Activated CD4-positive, CD25-positive, alpha-beta regulatory T cell (primary cell): Measurements from ENCODE around the gene FOXC2.
"Not testable (repeated sequence)": the region's sequence is repeated elsewhere in the genome, so short reads cannot be mapped to it uniquely, and the experiment has no call there.

Experiments
- DNase-seq, 4 experiments: peaks; one replicate each; lab custom pipeline; 2025; lab: John Stamatoyannopoulos, UW

FOXC2 gene

DNA sequence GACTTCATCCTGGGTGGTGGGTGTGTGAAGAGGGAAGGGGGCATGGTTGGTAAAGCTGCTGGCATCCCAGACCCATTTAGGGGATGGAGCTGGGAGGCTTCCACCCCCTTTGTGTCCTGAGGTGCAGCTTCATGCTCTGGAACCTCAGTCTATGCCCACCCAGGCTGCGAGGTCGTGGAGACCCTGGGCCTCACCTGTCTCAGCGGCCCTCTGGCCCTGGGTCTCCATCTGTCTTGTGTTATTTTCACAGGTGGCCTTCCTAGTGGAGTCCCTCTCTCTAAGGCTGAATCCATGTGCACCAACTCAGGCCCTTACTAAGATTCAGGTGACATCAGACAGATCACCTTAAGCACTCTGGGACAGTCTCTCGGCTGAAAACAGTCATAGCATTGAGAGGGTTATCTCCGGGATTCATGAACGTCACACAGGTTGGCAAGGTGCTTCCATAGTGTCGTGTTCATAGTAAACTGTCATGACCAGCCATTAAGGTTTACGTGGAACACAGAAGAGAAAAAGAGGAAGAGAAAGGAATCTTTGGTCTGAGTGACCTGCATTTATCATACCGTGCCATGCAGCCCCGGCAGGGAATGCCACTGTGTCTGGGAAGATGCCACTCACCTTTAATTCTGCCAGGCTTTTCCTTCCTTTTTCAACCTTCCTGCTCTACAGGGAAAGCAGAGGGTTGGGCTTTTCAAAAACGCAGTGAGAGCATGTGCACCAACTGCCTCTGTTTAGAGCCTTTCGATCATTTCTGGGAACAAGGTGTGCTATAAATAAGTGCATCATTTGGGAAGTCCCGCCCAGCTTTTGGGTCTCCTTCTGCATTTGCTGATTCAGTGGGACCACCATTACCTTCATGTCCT is 7.2 kb downstream of the FOXC2 start:
- no peak for DNase-seq

DNA sequence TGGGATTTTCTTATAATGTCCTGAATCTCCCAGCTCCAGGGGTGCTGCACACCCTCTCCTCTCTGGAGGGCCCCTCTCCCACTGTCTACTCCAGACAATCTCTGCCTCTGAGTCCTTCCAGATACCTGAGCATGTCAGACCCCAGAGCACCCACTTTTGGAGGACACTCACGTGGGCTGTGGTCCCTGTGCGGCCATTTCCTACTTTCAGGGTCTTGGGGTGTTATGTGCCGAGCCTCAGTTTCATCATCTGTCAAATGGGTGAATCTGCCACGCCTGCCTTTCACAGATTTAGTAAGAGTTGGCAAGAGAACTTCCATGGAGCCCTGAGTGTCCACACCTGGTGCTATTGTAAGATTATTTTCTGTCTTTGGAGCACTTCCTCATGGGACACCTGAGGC is 8.0 kb downstream of the FOXC2 start:
- no peak for DNase-seq

GRCh38 chr16:86575095-86575685 is 8.6 kb downstream of the FOXC2 start:
- no peak for DNase-seq

DNA sequence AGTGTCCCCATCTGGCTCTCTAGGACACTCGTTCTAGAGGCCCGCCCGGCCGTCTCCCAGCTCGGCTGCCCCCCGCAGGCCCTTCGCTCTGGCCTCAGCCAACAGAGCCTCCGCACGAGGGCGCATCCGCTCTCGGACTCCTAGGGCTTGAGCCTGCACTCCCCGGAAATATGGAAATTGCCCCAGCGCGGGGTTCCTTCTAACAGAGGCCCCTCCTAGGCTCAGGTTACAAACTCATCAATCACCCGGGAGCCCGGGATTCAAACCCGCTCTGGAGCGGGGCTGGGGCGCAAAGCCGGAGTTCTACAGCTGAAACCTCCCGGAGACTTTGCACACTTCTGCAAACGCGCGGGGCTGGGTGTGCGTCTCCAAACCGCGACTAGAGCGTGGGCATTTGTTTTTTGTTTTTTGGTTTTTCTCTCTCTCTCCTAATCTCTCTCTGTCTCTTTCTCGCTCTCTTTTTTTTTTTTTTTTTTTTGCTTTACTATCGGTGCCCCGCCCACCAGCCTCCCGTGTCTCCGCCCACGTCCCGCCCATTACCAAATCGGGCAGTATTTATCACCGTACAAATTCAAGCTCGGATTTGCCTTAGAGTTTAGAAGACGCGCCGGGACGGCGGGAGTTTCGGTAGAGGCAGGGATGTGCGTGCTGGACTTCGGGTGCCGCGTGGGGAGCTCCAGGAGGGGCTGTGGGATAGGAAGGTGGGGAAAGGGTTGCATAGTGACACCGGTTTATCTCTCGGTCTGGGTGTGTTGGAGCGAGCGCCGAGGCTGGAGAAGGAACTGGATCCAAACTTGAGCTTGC is 9.3 kb downstream of the FOXC2 start:
- DNase-seq = peak in 1 of 4 experiments; percentile 5

DNA sequence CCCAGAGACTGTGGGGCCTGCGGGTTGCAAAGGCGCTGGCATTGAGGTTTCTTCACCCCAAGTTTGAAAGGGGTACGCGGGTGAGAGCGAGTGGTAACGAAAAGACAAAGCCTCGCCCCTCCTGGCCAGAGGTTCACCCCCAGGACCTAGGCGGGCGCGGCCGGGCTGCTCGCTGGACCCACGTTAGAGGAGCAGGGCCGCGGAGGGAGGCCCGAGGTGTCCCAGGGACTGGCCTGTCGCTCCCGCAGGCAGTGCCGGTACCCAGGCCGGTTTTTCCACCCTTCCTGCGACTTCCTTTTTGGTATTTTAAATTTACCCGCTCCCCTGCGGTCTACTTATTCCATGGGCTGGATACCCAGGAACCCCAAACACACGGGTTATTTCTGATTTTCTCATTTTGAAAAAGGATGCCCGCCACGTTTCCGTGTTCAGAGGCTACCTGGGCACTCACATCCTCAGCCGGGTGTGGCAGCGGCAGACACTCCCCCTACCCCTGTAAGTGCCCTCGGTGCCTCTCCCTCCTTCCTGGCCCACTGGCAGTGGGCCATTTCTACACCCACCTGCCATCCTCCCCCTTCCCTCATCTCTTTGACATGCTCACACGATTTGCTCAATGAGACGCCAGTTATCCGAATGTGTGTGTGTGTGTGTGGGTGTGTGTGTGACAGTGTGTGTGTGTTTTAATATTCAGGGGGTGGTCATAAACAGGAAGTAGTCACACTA is 10.1 kb downstream of the FOXC2 start:
- DNase-seq = no peak

DNA sequence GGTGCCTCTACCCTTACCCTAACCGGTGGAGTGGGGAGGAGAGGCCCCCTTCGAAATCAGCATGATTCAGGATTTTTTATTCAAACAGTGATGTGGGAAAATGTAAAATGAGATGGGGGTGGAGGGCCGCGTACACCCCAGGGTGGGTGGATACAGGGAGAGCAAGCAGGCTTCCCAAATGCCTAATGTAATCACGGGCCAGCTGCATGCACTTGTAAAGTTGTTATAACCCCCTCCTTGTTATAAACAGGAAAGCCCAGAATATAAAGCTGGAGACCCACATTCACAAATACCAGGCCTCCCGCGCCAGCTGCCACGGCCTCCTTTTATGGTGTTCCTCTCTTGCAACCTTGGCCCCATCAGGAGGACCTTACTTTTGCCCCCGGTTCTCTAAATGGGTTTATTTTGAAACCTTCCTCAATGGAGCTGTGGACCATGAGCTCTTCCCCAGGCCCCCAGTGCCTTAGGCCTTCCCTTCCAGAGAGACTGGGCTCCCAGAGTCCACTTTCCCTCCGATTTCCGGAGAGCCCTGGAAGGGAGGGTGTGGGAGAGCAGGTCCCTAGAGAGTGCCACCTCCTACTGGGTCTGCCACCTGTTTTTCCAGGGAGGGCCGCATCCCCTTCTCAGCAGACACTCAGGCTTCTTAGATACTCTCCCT is 10.8 kb downstream of the FOXC2 start:
- DNase-seq = no peak

GRCh38 chr16:86578061-86578599 is 11.5 kb downstream of the FOXC2 start, which contains the start of gene FOXL1:
Gene FOXL1 (plus strand): TSS chr16:86578549. CDS start chr16:86578724, 175 bp downstream.
- no peak for DNase-seq

DNA sequence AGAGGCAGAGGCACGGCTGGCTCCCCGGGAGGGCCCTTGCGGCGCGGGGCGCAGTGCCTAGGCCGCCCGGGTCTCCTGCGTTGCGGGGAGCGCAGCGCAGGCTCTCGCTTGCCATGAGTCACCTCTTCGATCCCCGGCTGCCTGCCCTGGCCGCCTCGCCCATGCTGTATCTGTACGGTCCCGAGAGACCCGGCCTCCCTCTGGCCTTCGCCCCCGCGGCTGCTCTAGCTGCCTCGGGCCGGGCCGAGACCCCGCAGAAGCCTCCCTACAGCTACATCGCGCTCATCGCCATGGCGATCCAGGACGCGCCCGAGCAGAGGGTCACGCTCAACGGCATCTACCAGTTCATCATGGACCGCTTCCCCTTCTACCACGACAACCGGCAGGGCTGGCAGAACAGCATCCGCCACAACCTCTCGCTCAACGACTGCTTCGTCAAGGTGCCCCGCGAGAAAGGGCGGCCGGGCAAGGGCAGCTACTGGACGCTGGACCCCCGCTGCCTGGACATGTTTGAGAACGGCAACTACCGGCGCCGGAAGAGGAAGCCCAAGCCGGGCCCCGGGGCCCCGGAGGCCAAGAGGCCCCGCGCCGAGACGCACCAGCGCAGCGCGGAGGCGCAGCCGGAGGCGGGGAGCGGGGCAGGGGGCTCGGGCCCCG is 12.1 kb downstream of the FOXC2 start:
- DNase-seq = no peak

- no peak for DNase-seq
Observed at GRCh38 chr16:86579268-86580062, 12.8 kb downstream of the FOXC2 start.

DNA sequence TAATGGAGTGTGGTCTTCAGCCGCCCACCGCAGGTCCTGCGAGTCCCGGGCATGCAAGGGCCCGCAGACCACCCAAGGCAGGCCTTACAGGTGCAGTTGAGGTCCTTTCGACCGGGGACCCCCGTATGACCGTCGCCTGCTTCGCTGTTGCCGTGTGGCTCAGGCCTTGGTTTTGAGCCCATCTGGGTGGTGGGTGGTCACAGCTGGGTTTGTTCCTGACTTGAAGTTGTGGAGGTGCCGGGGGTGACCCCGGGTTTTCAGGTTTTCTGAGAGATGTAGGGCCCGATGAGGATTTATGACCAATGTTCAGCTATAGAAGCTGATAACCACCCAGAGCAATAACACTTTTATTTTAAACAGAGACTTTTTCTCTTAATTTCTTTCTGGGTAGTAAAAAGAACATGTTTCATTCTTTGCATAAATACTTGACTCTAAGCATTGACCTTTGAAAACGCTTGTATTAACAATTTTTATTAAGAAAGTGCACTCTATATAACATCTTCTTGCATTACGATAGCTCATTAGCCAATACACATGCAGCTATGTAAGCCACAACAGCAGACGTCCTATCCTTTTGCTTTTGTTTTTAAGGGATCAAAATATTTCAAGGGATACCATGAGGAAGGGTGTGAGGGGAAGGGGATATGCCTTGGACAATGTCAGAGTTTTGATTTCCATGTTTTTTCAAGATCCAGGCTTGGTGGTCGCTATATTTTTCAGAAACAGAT is 13.6 kb downstream of the FOXC2 start:
- DNase-seq = no peak

DNA sequence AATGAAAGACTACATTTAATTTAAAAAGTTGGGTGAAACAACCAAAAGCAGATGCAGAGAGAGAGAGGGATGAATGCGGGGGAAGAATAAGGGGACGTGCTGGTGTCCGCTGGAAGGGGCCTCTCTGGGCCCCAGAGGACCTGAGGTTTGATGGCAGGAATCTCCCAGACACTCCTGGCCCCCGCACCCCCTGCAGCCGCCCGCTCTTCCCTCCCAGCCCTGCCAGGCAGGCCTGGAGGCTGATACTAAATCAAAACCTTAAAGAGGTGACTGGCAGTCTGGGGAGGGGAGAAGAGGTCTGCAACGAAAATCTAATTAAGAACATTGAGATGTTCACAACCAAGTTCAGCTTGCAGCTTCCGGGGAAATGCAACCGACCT is 14.2 kb downstream of the FOXC2 start:
- no peak for DNase-seq

DNA sequence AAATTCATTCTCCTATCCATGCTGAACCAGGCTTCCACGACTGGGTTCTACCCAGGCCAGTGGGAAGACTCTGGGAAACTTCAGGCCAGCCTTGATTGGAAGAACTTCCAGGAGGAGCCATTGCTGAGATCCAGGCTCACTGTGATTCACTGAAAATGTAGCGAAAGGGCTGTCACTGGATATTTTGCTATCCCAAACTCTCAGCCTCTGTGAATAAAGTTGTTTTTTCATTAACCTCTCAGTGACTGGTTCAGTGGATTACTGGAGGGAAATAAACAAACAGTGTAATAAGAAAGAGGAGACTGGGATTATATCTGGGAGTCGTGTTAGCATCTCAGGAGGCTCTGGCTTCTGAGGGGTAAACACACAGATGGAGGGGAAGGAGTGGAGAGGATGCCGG is 14.8 kb downstream of the FOXC2 start:
- DNase-seq = no peak

GRCh38 chr16:86584071-86584685 is 17.5 kb downstream of the FOXC2 start:
- DNase-seq = no peak

- no peak for DNase-seq
Observed at GRCh38 chr16:86584726-86585721, 18.4 kb downstream of the FOXC2 start.

DNA sequence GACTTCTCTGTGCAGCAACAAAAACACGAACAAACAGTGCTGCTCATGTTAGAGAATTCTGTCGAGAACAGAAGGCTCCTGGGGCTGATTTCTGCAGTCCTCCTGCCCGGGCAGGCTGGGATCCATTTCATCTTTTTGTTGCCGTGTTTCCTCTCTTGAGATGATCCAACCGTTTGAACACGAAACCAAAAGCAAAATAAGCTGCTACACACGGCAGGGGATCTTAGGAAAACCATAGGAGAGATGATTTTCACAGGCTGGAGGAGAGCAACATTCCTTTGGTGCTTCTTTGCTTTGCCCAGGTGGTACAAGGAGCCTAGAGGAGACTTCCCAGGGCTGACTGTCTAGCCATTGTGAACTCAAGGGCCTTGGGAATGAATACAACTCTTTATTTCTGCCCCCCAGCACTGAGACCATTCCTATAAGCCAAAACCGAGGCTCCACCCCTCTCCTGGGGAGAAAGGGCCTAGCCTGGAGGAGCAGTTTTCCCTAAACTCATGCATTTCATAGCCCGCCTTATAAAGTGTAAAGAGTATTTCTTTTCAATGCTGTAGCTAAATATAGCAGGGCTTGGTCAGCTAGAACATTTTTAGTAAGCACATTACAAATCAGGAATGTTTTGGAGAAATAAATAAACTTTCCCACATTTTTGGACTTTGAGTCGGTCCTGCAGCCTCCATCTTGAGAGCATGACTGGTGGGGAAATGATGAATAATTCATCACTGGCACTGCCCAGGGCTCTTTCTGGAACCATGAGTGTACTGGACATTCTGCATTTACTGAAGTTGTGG is 19.4 kb downstream of the FOXC2 start:
- no peak for DNase-seq

GRCh38 chr16:86587487-86587886 is 20.9 kb downstream of the FOXC2 start:
- DNase-seq = no peak

DNA sequence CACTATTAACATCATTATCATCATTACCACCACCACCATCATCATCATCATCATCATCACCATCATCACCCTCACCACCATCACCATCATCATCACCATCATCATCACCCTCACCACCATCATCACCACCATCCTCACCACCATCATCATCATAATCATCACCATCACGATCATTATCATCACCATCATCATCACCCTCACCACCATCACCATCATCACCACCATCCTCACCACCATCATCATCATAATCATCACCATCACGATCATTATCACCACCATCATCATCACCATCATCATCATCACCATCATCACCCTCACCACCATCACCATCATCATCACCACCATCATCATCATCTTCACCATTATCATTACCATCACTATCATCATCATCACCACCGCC is 21.3 kb downstream of the FOXC2 start:
- DNase-seq = not testable (repeated sequence)
